Testis (tissue), 2 donors: Measurements from ENCODE around the gene DLK2.

Experiments
- CTCF ChIP-seq, 3 experiments: fragments of 450-650 bp in 2 of 3; fragments of 200-600 bp in 1 of 3; sonication (generic) in 1 of 3; IDR thresholded peaks; one replicate each; pipeline ENCODE4 v1.5.1; 2016 to 2019; ENCODE audit warnings: antibody characterized with exemption in 3 of 3, mild to moderate bottlenecking in 2 of 3, moderate library complexity in 1 of 3
- POLR2A ChIP-seq: fragments of 450-650 bp; IDR thresholded peaks from one replicate; pipeline ENCODE4 v1.6.1; 2017; ENCODE audit warnings: antibody characterized with exemption, mild to moderate bottlenecking, moderate library complexity

GRCh38 chr6:43481075-43481474 lies 25.7 kb upstream of the DLK2 start:
- no peak for TF ChIP-seq CTCF (IDR thresholded peaks at IDR 0.05)
- no peak for TF ChIP-seq POLR2A
